Measurements from ENCODE around the gene TPD52L1. TPM values are rescaled to one million over a fixed set of nuclear protein-coding genes. Genes with fewer than 3 reads are reported as not detected.

TPD52L1 gene
- total and polyA plus RNA-seq, 2 experiments from 2014 or later: 171 to 182 TPM

- Histone ChIP-seq H3K36me3 (replicated peaks; ENCODE audit: insufficient read depth, low read depth) (no peaks in the 10 kb centered on the region), H3K27ac (no peak overlapping the region), H3K4me2 (no peak overlapping the region), H2AFZ (no peak overlapping the region), H3K9me2 (replicated peaks; ENCODE audit: insufficient read depth) (no peaks in the 10 kb centered on the region), H3K27me3 (no peaks in the 10 kb centered on the region), H3K4me1 (ENCODE audit: insufficient read depth) (peaks cover 20% of the 10 kb centered on the region), H3K4me3 (no peak overlapping the region), H4K20me1 (ENCODE audit: insufficient read depth, poor library complexity, severe bottlenecking) (no peaks in the 10 kb centered on the region), H3K79me2 (peaks cover 8% of the 10 kb centered on the region), H3K9me3 (ENCODE audit: low read depth) (no peaks in the 10 kb centered on the region)
- no peak for TF ChIP-seq CTCF (IDR thresholded peaks at IDR 0.05; ENCODE audit: poor library complexity)
- no peak for TF ChIP-seq EZH2 (IDR thresholded peaks at IDR 0.05; ENCODE audit: borderline replicate concordance)
- TF ChIP-seq EZH2phosphoT487 (IDR thresholded peaks at IDR 0.05; ENCODE audit: low read depth, severe bottlenecking, unreplicated experiment): no peak
- no peak for DNase-seq (ENCODE audit: low spot score)
- 86% methylated on average over 3 of the region's 3 CpGs for WGBS (ENCODE audit: low lambda C conversion rate, missing lambda C conversion rate)
These were observed 151.5 kb downstream of the TPD52L1 start for GRCh38 chr6:125304970-125305660.

GRCh38 chr6:125306756-125307149 is 153.2 kb downstream of the TPD52L1 start:
- Histone ChIP-seq H3K36me3 (replicated peaks; ENCODE audit: insufficient read depth, low read depth) (no peaks in the 10 kb centered on the region), H3K27ac (peak overlapping the region; percentile 79), H3K4me1 (ENCODE audit: insufficient read depth) (peaks cover 13% of the 10 kb centered on the region), H3K9me3 (ENCODE audit: low read depth) (no peaks in the 10 kb centered on the region), H3K27me3 (no peaks in the 10 kb centered on the region), H2AFZ (no peak overlapping the region), H3K9me2 (replicated peaks; ENCODE audit: insufficient read depth) (no peaks in the 10 kb centered on the region), H3K79me2 (no peaks in the 10 kb centered on the region), H3K4me2 (peak overlapping the region; percentile 28), H3K4me3 (no peak overlapping the region), H4K20me1 (ENCODE audit: insufficient read depth, poor library complexity, severe bottlenecking) (no peaks in the 10 kb centered on the region)
- DNase-seq (ENCODE audit: low spot score): no peak
- 57% methylated on average over 3 of the region's 3 CpGs for WGBS (ENCODE audit: low lambda C conversion rate, missing lambda C conversion rate)
- TF ChIP-seq CTCF (IDR thresholded peaks at IDR 0.05; ENCODE audit: poor library complexity) (no peak), EZH2 (IDR thresholded peaks at IDR 0.05; ENCODE audit: borderline replicate concordance) (no peak), EZH2phosphoT487 (IDR thresholded peaks at IDR 0.05; ENCODE audit: low read depth, severe bottlenecking, unreplicated experiment) (no peak)

- Histone ChIP-seq H3K4me1 (ENCODE audit: insufficient read depth) (peaks cover 13% of the 10 kb centered on the region), H3K4me2 (peak overlapping the region; percentile 54), H4K20me1 (ENCODE audit: insufficient read depth, poor library complexity, severe bottlenecking) (no peaks in the 10 kb centered on the region), H3K27me3 (no peaks in the 10 kb centered on the region), H3K4me3 (no peak overlapping the region), H2AFZ (no peak overlapping the region), H3K9me2 (replicated peaks; ENCODE audit: insufficient read depth) (no peaks in the 10 kb centered on the region), H3K27ac (peak overlapping the region; percentile 85), H3K36me3 (replicated peaks; ENCODE audit: insufficient read depth, low read depth) (no peaks in the 10 kb centered on the region), H3K9me3 (ENCODE audit: low read depth) (no peaks in the 10 kb centered on the region), H3K79me2 (no peaks in the 10 kb centered on the region)
- TF ChIP-seq EZH2 (IDR thresholded peaks at IDR 0.05; ENCODE audit: borderline replicate concordance): no peak
- TF ChIP-seq CTCF (IDR thresholded peaks at IDR 0.05; ENCODE audit: poor library complexity): no peak
- no peak for TF ChIP-seq EZH2phosphoT487 (IDR thresholded peaks at IDR 0.05; ENCODE audit: low read depth, severe bottlenecking, unreplicated experiment)
- 75% methylated on average over 6 of the region's 6 CpGs for WGBS (ENCODE audit: low lambda C conversion rate, missing lambda C conversion rate)
- DNase-seq (ENCODE audit: low spot score): peak; percentile 69
These were observed 153.7 kb downstream of the TPD52L1 start for GRCh38 chr6:125307150-125307838.

Measured in hepatocyte (in vitro differentiated cells).